HepG2 (cell line): ENCODE data around the gene GADL1.

Experiments
- CTCF ChIP-seq: sonication (generic); formaldehyde crosslinking; IDR thresholded peaks from 2 replicates; pipeline ENCODE4 v1.5.0; 2020; ENCODE audit warnings: mild to moderate bottlenecking, missing genetic modification reagents, moderate library complexity
- DNMT3B ChIP-seq: conservative IDR thresholded peaks from 2 replicates; pipeline ENCODE4 v1.6.1; 2016; ENCODE audit warnings: missing biosample characterization, control low read depth
- EED ChIP-seq: sonication (generic); formaldehyde crosslinking; IDR thresholded peaks from 2 replicates; pipeline ENCODE4 v1.5.0; 2020; ENCODE audit warnings: mild to moderate bottlenecking, missing genetic modification reagents
- JUND ChIP-seq: sonication (generic); formaldehyde crosslinking; IDR thresholded peaks from 2 replicates; pipeline ENCODE4 v1.8.0; 2022; ENCODE audit warnings: mild to moderate bottlenecking, missing genetic modification reagents
- NR0B2 ChIP-seq: sonication (generic); formaldehyde crosslinking; IDR thresholded peaks from 2 replicates; pipeline ENCODE4 v1.4.0; 2020; ENCODE audit warnings: mild to moderate bottlenecking, missing genetic modification reagents
- SIN3A ChIP-seq: IDR thresholded peaks from 2 replicates; pipeline ENCODE4 v1.6.1; 2011; ENCODE audit warnings: low read depth, mild to moderate bottlenecking, control low read depth, low read length, borderline replicate concordance
- SP1 ChIP-seq, 2 experiments: fragments of 450-650 bp in 1 of 2; sonication (generic) in 1 of 2; formaldehyde crosslinking in 1 of 2; IDR thresholded peaks; 2 replicates each; pipeline versions ENCODE4 v1.4.0 to v1.6.1; 2016 to 2020; ENCODE audit warnings: missing genetic modification reagents in 1 of 2
- STAG1 ChIP-seq: sonication (generic); formaldehyde crosslinking; IDR thresholded peaks from 2 replicates; pipeline ENCODE4 v1.4.0; 2020; ENCODE audit warnings: missing genetic modification reagents

GRCh38 chr3:30704931-30705890 is 189.2 kb downstream of the GADL1 start:
- TF ChIP-seq DNMT3B (CRISPR knock-in tag) (no peak), JUND (CRISPR knock-in tag) (no peak), EED (CRISPR knock-in tag) (no peak), STAG1 (CRISPR knock-in tag) (no peak), SP1 (IDR thresholded peaks at IDR 0.05) (no peak), SP1 (CRISPR knock-in tag; IDR thresholded peaks at IDR 0.05) (no peak), CTCF (CRISPR knock-in tag) (no peak), NR0B2 (CRISPR knock-in tag) (no peak), SIN3A (no peak)
